ENCODE measurements around the gene MPZL1.
A peak's percentile ranks its signal among the peaks of the same experiment; 100 is the strongest.
"Not testable (repeated sequence)": the region's sequence is repeated elsewhere in the genome, so short reads cannot be mapped to it uniquely, and the experiment has no call there.

The MPZL1 gene

DNA sequence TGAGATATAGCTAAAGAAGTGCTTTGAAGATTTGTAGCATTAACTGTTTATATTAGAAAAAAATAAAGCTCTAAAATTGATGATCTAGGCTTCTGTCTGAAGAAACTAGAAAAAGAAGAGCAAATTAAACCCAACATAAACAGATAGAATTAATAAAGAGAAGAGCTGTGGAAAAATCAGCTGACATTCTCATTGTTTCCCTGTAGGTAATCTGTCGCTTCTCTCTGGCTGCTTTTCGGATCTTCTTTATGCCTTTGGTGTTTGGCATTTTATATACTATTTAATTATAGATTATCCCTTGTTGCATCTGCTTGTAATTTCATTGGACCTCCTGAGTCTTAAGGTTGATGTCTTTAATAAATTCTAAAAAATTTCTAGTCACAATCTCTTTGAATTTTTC, 59.8 kb downstream of the MPZL1 start:
- no peak for DNase-seq (ENCODE audit: low spot score)

DNA sequence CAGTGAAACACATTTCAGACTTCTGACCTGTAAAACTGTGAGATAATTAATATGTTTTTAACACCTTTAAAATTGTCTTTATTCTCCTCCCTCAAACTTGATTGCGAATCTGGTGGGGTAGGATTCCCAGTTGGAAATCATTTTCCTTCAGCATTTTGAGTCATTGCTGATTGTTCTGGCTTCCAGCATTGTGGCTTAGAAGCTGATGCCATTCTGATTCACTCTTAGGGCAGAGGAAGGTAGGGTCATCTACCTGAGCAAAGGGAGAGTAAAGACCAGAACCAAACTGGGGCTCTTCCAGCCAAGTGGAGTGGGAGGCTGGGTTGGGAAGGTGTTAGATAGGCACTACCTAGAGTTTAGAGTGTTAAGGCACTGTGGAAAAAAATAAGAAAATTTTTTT, 61.2 kb downstream of the MPZL1 start:
- no peak for DNase-seq (ENCODE audit: low spot score)

DNA sequence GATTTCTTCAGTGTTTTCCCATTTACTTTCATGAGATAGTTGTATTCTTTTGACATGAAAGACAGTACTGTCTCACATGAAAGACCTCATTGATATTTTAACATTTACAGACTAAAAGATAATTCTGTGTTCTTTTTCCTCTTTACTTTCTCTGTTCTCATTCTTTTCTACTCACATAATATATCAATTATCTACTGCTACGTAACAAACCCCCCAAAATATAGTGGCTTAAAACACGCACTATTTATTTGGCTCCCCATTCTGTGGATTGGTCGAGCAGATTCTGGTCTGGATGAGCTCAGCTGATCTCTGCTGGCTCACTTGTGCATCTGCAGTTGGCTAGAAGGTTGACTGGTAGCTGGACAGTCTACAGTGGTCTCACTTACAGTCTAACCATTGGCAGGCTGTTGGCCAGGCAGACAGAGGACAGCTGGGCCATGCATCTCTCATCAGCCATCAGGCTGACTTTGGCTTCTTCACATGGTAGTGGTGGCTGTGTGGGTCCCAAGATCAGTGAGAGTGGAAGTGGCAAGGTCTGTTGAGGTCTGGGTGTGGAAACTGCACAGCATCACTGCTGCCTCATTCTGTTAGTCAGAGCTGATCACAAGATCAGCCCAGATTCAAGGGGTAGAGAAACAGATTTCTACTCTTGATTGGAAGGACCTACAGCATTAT, 63.2 kb downstream of the MPZL1 start:
- DNase-seq (ENCODE audit: low spot score) = no peak

DNA sequence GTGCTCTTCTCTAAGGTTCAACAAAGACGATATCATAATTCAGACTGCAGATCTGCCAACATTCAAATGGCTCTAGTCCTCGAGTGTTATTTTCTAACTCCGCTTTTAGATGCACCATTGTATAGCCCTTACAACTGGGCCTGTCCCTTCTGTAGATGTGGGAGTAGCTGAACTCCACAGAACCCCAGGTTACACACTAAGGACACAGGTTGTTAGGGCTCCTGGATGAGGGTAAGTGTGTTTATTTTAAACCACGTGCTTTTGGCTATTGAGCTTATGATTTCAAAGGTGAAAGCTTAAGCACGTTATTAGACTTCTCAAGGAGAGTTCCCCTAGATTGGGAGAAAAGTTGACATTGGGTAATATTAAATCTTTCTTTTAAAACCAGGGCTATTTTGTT, 64.7 kb downstream of the MPZL1 start:
- DNase-seq (ENCODE audit: low spot score) = no peak

DNA sequence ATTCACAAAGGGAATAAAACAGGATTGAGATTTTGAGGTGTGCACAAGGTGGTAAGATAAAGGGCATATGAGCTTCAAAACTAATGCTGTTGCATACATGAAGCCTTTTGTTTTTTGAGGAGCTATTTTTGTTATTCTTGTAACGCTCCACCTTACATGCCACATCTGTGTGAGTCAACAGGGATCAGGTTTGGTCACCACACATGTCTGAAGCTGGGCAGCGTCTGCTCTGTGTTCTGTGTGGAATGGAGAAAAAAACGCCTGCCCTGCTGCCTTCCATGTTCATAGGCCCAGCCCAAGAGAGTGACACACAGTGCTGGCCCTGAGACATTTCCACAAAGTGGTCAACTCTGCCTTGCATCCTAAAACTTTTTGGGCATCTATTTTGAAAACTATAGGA, 67.7 kb downstream of the MPZL1 start:
- no peak for DNase-seq (ENCODE audit: low spot score)

DNA sequence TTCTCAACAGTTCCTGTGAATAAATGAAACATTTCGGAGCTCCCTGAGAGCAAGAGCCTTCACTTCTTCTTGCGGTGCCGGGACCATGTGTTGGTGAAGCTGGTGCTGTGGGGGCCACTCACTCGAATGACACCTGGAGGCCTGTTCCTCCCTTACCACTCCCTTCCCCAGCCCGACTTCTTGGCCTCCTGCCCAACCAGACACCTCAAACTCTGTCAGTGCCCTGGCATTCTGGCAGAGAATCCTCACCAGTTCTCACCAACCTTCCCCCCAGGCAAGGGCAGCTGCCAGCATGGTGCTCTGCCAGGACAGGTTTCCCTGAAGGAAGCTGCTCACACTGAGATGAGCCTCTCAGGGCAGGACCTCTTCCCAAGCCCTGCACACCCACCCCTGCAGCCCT, 68.3 kb downstream of the MPZL1 start:
- no peak for DNase-seq (ENCODE audit: low spot score)

DNA sequence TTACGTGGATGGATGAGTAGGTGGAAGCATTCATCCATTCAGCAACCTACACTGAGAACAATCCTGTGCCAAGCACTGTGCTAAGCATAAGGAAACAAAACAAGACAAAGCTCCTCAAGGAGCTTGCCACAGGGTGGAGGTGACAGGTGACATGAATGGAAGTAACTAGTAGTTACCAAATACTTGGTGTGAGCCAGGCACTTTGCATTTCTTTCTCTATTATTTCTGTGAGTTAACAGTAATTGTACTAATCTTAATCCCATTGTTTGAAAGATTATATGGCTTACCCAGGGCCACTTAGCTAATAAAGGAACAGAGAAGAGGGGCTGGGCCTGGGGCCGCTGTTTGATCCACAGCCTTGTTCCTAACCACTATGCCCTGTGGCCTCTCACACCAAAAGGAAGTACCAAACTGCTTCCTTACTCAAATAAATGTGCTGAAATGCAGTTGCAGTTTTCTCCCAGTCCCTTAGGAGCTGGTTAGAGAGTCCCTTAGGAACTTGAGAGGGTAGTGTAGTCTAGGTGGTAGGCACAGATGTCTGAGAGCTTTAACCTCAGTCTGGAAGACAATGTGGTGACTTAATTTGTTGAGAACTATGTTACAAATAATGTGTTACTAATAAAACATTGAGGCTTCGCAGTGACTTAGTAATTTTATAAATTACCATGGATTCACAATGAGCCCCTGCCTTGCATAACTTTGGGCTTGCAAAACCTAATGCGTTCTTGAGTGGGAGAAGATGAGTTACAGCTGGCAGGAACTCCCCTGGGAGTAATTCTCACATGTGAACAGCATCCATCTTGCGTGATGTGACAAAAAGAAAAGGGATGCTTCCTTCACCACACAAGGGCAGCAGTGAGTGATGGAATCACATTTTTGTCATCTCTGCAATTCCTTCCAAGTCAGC, 69.8 kb downstream of the MPZL1 start:
- DNase-seq (ENCODE audit: low spot score) = no peak

DNA sequence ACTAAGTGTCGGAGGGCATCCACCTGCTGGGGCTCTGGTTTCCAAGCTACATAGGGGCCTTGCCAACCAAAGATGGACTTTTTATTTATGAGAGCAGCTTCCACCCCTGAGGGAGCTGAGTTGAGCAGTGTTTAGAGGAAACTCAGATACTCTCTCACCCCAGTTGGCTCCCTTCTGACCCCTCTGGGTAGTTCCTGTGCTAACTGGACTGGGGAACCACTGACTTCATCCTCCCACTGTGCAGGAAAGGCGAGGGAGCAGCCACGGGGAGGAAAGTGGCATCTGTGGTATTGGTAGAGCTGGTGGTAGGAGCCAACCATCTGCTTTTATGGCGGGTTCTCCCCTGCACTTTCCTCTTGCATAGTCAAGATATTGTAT, 70.4 kb downstream of the MPZL1 start:
- no peak for DNase-seq (ENCODE audit: low spot score)

DNA sequence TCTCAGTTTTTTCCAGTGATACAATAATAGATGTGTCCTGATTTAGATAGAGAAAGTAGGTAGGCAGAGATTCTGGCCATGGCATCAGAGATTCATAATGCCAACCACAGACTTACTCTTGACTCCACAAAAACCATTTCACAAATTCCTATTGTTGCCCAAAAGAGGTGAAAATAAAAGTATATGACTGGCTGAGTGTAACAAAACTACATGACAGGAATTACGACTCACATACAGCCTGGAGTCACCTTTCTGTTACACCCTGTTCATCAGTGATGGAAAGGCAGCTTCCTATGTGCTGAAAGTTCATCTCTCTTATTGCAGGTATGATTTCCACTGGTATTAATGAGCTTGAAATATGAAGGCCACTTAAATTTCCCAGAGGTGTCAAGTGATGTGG, 72.3 kb downstream of the MPZL1 start:
- no peak for DNase-seq (ENCODE audit: low spot score)

DNA sequence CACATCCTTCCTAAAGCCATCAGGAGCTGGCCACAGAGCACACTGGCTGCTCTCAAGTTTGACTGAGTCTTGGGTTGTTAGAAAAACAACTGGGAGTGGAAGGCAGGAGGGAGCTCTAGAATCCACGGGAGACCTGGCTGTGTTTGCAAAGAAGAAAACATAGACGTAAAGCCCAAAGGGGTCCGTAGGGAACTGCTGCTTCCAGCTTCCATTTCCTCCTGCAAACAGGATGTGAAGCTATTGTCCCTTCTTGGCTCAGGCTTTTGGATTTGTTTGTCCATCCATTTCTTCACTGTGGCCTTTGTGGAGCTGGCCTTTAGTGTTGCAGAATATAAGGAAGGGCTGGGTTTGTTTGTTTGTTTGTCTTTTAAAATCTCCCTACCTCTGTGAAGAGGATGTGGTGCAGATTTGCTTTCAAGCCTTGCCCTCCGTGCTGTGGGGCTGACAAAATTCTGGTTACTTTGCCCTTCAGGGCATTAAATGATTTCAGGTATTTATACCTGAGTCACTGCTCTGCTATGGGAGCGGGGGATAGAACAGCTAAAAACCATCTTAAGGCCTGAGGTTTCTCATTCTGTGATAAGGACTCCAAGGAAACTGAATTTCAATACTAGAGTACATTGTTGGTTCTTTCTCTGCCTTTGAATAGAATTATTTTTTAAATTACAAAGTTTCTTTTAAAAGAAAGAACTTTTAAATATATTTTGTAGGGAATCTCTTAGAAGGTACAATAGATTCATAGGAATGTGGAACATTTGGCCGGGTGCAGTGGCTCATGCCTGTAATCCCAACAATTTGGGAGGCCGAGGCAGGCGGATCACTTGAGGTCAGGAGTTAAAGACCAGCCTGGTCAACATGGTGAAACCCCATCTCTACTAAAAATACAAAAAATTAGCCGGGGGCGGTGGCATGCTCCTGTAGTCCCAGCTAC, 74.3 kb downstream of the MPZL1 start:
- DNase-seq (ENCODE audit: low spot score) = no peak

DNA sequence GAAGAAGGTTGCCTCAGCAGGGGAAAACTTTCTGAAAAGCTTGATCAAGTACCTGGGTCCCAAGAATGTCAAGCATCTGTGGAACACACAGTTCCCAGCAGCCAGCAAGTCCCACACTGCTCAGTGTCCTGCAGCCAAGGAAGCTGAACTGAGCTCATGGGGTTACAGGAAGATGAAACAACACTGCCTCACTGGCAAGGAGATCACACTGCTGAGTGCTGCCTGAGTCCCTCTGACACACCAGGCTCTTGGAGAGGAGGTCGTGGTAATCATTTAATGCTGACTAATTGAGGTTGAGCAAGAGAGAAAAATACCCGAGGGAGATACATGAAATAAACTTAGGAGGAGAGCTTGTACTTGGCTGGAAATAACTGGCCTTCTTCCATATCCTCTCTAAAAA, 75.2 kb downstream of the MPZL1 start:
- DNase-seq (ENCODE audit: low spot score) = no peak

DNA sequence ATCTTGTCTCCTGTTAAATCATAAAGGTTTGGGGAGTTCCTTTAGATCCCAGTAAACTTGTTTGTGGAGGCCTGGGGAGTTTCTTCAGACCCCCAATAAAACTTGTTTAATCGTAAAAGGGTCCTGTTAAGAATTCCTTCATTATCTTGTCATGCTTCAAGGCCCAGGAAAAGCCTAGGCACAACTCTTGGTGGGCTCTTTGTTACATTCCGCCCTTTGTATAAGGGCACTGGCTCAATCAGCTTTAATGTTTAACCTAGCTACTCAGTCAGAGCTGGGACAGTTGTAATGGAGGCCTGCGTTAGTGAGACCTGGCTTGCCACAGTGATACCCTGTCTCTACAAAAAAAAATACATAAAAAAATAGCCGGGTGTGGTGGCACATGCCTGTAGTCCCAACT, 77.2 kb downstream of the MPZL1 start:
- no peak for DNase-seq (ENCODE audit: low spot score)

DNA sequence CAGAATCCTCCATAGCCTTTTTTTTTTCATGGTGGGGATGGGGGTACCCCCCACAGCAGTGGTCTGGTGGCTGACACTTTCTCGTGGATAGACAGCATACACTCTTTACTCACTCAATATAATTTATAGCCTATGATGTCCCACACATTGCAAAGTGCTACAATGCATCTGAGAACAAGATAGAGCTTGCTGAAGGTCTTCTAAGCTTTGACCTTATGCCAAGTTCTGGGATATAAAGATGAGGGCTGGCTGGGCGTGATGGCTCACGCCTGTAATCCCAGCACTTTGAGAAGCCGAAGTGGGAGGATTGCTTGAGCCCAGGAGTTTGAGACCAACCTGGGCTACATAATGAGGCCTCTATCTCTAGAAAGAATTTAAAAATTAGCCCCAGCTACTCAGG, 78.0 kb downstream of the MPZL1 start:
- DNase-seq (ENCODE audit: low spot score) = no peak

DNA sequence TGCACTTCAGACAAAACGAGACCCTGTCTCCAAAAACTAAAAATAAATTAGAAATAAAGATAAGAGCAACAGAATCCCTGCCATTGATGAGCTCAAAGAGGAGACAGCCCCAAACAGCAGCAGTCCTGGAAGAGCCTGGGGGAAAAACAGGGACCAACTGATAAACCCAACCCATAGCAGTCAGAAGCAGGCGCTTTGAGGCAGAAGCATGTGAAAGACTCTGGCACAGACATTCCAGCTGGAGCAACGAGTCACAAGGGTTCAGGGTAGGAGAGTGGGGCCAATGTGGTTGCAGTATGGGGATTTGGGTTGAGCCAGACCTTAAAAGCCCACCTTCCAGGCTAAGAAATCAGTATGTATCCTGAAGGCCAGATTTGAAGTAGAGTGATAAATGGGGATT, 78.5 kb downstream of the MPZL1 start:
- no peak for DNase-seq (ENCODE audit: low spot score)

DNA sequence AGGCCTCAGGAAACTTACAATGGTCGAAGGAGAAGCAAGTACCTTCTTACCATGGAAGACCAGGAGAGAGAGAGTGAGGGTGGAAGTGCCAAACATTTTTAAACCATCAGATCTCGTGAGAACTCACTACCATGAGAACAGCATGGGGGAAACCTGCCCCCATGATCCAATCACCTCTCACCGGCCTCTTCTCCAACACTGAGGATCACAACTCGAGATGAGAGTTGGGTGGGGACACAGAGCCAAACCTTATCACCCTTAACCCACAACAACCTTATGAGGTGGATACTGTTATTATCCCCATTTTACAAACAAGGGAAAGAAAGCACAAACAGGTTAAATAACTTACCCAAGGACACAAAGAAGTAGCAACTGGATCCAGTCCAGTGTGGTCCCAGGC, 80.5 kb downstream of the MPZL1 start:
- no peak for DNase-seq (ENCODE audit: low spot score)

DNA sequence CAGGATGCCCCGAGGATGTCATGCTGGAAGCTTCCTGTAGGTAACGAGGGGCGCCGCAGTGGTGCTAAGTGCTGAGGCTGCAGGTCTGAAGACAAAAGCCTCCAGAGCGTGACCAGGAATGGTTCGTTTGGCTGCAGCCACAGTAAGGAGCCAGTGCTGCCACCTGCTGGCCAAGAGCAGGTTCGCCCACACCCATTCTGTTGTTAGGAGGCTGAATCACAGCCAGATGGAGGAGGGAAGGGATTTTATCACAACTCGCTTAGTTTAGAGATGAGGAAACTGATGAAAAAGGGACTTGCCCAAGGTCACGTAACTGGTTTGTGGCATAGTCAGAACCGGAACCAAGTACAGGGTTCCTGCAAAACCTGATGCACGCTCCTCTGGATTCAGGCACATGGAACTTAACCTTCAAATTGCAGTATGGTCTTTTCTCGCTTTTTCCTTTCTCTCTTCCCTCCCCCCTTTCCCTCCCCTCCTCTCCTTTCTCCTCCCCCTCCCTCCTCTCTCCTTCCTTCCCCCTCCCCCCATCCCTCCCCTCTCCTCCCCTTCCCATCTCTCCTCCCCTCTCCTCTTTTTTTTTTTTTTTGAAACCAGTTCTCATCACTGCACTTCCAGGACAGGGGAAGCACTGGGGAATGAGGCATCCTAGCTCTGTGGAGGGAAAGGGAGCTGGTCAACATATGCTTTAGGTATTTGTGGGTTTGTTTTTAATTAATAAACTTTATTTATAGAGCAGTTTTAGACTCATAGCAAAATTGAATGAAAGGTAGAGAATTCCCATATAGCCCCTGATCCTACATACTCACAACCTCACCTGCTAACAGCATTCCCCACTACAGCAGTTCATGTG, 81.8 kb downstream of the MPZL1 start:
- peak; percentile 78 for DNase-seq (ENCODE audit: low spot score)

DNA sequence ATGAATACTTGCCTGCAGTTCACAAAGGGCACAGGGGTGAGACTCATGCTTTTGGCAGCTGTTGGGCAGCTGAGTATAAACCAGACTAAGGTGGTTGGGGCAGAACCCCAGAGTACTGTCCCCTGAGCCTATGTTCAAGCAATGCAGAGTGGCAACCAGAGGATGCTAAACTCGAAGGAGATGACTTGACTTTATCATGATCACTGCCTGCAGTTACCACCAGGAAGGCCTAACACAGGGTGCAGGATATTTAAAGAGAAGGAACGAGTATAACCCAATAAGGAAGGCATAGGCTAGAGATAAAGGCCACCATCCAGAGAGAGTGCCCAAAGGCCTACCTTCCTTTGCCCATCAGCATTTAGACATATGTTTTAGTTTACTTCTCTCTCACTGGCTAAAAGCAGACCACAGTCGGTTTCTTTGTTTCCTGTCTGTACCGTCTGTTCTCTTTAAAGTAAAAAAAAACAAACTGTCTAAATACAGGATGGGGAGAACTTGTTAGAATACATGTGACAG, 83.3 kb downstream of the MPZL1 start:
- DNase-seq (ENCODE audit: low spot score) = no peak

DNA sequence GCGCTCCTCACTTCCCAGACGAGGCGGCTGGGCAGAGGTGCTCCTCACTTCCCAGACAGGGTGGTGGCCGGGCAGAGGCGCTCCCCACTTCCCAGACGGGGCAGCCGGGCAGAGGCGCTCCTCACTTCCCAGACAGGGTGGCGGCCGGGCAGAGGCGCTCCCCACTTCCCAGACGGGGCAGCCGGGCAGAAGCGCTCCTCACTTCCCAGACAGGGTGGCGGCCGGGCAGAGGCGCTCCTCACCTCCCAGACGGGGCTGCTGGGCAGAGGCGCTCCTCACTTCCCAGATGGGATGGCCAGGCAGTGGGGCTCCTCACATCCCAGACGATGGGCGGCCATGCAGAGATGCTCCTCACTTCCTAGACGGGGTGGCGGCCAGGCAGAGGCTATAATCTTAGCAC, 84.5 kb downstream of the MPZL1 start:
- not testable (repeated sequence) for DNase-seq (ENCODE audit: low spot score)

DNA sequence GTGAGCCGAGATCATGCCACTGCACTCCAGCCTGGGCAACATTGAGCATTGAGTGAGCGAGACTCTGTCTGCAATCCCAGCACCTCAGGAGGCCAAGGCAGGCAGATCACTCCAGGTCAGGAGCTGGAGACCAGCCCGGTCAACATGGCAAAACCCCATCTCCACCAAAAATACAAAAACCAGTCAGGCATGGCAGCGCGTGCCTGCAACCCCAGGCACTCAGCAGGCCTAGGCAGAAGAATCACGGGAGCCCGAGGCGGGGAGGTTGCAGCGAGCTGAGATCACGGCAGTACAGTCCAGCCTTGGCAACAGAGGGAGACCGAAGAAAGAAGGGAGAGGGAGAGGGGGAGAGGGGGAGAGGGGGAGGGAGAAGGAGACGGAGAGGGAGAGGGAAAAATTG, 84.9 kb downstream of the MPZL1 start:
- DNase-seq (ENCODE audit: low spot score) = not testable (repeated sequence)

DNA sequence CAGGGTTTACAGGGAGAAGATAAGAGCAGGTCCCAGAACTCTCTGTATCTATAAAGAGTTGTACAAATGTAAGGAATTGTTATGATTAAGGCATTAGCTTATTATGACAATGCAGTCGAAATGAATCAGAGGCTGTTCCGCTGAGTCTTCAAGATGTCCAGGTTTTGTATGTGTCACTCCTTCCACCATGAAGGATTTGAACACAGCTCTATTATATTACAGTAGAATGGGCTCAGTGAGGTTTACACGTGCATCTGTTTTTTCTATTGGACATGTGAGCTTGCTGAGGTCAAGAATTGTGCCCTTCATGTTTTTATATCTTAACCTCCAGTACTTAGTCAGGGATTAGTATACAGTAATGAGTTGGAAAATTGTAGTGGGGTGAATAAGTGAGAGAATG, 86.3 kb downstream of the MPZL1 start:
- DNase-seq (ENCODE audit: low spot score) = no peak

DNA sequence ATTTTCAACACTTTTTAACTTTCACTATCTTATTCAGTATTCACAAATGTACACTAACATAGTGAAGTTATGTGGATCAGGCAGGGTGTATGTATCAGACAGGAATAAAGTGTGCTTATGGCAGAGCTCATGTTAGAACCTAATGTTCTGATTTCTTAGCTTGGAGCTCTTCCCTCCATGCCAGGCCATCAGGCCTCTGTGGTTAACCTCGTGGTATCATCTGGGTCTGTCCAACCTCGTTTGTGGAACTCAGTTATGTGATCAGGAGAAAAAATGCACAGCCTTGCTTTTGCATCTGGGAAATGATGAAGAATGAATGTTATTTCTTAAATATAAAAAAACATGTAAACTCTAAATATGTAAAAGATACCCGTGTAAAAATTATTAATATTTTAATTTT, 86.9 kb downstream of the MPZL1 start:
- DNase-seq (ENCODE audit: low spot score) = no peak
